HG03460 (cell line): ENCODE results near the gene SUSD3.

Source experiments
- ATAC-seq: cut with Tn5 transposase; IDR thresholded peaks from one replicate; pipeline ENCODE4 v1.9.1; 2021; ENCODE audit not compliant: unreplicated experiment

The SUSD3 gene

DNA sequence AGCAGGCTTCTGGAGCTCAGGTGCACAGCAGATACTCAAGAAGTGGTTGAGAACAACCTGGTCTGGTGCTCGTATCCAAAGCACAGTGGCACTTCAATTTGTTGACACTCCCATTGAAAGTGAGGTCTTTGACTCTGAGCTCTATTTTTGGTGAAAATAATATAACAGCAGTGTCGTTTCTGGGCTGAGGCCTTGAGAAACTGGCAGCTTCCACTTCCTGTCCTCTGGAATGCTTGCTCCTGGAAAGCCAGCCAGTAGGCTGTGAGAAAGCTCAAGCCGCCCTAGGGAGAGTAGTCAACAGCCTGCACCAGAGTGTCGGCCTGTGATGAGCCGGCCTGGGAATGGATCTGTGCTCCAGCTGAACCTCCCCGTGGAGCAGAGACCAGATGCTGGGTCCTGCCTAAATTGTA, 6.8 kb upstream of the SUSD3 start:
- ATAC-seq, result no peak

DNA sequence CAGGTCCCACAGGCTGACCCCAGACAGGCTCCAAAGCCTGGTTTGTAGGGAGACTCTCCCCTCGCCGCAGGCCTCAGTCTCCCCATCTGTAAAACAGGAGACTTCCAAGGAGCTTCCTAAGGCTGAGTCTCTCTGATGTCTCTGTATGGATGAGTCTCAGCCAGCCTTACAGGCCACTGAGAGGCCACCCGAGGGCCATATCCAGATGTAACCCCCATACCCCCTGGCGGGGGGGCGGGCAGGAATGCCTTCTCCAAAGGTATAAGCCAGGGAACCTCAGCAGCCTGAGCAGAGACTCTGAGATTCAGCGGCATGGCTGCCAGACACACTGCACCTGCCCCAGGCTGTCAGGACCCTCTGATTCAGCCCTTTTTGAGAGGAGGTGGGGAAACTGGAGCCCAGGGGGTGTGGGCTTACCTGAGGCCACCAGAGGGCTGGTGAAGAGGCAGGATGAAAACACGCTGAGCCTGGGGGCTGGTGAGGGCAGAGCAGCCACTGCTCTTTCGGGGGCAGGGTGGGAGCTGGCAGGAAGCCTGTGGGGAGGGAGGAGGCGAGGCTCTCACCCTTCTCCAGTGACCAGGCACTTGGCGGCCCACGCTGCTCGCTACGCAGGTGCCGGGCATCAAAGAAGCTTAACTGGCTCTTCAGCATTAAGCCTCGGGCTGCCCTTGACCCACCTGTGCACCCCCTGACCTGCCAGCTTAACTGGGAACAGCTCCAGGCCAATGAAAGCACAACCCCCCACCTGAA, 5.5 kb upstream of the SUSD3 start:
- ATAC-seq, result no peak

DNA sequence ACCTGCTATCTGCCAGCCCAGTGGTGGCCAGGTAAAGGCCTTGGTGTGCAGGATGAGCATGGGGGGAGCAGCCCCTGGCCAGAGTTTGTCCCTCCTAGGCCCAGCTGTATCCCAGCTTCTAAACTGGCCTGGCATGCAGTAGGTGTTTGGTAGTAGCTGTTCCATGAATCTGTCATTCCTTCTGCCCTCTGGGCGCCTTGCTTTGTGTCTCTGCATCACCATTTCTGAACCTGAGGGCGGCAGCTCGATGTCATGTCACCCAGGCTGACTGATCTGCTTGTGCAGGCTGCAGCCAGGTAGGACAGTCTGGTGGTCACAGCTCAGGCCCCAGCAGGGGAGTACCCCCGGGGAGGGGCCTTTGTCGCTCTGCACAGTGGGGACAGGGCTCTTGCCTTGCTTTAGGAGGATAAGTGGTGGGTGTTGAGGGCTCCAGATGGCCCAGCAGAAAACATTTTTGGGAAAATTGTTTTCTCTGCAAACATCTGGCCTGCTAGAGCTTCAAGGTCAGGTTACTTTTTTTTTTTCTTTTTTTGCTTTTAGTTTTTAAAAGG, 4.6 kb upstream of the SUSD3 start:
- ATAC-seq, result no peak

DNA sequence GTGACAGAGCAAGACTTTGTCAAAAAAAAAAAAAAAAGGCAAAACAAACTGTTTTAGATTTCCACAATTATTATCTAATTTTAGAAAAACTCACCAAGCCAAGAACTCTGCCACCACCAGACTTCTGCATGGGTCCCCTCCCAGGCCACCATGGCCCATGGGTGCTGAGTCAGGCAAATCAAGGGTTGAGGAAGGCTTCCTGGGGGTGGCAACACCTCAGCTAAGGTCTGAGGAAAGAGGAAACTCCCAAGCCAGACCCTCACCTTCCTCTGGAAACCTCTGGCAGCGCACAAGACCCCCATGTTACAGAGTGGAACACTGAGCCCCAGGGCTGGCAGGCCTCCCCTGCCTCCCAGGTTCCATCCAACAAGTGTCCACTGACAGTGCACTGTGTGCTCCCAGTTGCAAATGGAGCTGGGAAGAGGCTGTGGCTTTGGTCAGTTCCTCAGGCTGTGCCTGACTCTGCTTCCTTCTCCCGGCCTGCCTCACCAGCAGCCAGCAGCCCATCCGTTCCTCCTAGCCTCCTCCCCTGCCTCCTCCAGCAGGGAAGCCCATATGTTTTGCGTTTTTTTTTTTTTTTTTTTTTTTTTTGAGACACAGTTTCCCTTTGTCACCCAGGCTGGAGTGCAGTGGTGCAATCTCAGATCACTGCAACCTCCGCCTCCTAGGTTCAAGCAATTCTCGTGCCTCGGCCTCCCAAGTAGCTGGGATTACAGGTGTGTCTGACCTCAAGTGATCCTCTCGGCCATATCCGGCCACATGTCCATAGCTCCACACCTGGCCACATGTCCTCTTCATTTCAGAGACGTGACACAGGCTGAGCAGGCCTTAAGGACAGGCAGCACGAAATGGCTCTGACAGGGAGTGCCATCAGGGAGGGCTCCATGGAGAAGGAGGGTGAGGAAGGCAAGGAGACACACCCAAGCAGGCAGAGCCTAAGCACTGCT, 3.5 kb upstream of the SUSD3 start:
- ATAC-seq, result no peak

DNA sequence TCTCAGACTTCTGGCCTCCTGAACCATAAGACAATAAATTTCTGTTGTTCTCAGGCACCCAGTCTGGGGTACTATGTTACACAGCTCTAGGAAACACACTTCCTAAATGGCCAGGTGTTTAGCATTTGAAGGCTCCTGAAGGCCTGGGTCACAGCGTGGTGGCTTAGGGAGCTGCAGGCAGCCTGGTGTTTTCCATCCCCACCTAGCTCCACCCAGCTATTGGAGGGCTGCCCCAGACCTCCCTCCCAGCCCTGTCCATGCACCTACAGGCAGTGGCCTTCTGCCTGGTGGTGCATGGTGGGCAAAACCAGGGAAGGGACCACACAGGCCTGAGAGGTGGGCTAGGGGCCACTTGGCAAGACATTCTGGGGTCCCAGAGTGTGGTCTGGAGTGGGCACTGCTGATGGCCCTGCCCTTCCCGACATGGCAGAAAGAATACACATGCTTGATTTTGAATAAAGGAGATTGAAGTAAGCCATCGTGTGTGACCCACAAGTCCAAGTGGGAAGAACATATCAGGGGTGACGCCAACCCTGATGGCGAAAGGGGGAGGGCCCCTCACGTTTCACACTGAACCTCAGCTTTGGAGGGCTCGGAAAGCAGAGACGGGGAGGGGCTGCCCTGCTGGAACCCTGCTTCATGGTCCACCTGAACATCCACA, 1.3 kb upstream of the SUSD3 start:
- no peak for ATAC-seq

DNA sequence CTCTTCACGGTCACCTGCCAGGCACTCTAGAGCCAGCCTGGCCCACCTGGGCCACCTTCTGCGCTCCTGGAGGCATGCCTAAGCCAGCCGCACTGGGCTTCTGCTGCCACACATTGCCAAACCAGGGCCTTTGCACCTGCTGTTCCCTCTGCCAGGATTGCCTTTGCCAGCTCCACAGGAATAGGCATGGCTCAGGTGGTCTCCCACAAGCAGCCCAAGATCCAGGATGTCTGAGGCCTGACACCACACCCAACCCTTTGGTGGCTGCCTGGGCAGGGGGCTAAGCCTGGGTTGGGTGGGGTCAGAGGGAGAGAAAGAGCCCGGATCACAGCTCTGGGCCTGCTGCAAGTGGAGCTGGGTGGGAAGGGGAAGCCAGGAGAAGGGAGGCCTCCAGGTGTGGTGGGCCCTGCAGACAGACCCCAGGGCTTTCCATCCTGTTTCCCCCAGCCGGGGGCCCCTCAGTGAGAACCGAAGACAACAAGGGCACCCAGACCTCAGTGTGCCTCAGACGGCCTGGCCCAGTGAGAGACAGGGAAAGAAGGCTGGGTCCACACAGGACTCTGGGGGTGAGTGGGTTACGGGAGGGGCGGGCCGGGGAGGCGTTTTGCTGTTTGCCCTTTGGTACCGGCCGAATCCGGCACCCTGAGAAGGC, 672 bp upstream of the SUSD3 start:
- peak; percentile 9 for ATAC-seq

DNA sequence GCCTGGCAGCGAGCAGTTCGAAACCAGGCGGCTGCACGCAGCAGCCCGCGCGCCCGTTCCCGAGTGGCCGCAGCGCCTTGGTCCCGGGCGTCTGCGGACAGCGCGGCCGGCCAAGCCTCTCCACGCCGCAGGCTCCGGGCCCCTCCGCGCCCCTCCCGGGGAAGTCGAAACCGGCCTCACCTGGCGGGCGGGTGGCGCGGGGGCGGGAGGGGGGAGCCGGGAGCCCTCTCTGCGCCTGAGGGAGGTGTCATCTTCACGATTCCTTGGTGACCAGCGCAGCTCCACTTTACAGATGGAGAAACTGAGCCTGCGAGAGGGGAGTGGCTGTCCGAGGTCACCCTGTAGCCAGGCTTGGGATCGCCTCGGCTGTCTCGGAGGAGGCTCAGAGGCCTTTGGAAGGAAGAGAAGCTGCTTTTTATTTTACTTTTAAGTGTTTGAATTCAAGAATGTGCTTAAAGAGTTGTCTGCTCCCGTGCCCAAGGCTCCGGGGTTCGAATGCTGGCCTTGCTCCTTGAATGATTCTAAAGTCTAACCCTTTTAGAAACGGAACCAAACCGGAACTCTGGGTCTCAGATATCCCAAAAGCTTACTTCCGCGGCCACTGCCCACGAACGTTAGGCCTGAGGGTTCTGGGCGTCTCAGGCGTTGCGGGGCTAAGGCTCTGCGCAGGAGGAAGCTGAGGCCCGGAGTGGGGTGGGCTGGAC, 662 bp downstream of the SUSD3 start:
- peak; percentile 18 for ATAC-seq

DNA sequence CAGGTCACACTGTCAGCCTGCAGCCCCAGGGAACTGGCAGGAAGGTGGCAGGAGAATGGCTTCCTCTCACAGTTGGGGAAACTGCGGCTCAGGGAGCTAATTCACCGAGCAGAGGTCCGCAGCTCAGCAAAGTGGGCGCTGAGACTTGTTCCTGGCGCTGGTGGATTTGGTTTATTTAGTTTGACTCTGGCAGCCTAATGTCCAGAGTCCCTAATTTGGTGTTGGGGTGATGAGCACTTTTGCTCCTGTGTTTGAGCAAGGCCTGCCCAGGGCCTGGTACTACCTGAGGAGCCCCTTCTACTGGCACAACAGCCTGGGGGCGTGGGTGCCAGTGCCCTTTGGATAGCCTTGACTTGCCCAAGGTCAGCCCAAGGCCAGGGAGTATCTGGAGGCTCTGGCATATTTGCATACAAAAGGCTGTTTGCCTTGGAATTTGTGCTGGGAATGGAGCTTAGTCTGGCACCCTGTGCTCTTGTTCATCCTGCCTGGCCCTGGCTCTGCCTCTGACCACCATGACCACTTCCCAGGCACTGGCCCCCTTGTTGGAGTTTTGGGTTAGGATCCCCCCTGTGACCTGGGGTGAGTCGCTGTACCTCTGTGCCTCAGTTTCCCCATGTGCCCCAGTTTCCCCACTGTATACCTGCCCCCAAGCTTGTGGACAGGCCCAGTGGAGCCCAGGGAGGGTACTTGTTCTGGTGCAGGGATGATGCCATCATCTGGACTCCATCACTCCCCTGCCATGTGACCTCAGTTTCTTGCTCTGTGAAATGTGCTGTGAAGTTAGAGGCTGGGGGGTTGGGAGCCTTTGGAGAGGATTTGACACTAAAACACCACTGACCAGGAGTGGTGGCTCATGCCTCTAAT, 1.4 kb downstream of the SUSD3 start:
- no peak for ATAC-seq

DNA sequence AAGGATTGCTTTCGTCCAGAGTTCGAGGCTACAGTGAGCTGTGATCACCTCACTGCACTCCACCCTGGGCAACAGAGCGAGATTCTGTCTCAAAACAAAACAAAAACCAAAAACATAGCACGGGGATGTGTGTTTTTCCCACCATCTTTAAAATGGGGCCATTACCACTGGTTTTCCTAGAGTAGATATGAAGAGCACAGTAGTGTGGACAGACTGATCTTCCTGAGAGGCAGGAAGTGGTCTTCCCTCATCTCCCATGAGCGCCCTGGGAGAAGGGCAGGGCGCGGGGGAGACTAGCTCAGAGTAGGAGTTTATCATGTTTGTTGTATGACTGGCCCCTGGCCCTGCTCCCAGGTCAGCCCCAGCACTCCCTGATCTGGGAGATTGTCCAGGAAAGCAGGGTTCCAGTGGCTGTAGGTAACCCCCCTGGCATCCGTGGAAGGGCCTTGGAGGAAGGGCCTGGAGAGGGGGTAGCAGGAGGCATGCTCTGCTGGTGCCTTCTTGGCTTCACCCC, 2.3 kb downstream of the SUSD3 start:
- no peak for ATAC-seq

DNA sequence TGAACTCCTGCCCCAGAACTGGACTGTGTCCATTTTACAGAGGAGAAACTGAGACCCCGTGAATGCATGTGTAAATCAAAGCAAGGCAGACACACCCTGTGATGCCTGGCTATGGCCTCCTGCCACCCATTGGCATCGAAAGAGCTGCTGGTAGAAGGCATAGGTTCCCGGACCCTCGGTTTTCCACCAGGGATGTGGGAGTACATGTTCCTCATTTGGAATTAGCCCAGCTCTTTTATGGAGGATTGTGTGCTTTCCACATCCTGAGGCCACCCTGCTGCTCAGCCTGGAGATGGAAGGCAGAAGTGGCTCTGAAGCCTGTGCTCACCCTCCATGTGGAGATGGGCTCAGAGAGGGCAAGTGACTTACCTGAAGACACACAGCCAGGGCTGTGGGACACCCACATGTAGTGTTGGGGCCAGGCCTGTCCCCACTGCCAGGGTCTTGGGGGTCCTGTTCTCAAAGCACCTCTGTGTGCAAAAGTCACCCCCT, 2.8 kb downstream of the SUSD3 start:
- ATAC-seq, result no peak

DNA sequence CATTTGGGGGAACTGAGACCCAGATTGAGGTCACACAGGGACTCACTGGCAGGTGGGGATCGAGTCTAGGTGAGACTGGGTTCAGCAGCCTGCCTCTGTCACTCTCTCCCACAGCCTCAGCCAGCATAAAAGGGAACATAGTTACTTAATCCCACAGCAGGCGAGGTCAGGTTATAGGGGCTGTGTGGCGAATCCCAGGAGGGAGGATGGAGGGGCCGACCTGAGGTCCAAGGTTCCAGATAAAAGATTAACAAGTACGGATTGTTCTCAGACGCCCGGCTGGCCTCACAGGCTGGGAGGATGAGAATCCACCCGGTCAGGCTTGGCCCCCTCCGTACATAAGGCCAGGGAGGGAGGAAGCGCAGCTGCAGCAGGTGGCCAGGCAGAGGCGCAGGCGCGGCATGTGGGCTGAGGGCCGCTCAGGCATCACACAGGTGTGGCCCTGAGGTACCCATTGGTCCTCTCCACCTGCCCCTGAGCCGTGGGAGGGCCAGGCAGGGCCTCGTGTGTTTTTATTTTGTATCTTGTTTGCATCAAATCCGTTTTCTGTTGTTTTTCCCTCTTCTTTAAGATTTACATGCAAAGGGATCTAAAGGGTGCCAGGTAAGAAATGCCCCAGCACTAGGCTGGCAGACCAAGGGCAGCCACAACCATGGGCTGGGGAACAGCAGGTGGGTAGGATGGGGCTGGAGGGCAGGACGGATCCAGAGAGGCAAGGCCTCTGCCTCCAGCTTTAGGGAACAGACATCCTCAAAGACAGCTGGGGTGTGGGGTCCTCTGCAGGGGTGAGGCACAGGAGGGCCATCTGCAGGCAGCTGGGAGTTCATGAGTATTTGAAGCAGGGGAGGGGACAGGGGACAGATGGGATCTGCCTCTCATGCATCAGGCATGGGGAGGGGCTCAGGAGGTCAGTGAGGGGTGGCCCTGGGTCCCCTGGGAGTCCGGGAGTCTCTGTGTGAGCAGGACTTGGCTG, 3.6 kb downstream of the SUSD3 start:
- ATAC-seq, result peak; percentile 30

DNA sequence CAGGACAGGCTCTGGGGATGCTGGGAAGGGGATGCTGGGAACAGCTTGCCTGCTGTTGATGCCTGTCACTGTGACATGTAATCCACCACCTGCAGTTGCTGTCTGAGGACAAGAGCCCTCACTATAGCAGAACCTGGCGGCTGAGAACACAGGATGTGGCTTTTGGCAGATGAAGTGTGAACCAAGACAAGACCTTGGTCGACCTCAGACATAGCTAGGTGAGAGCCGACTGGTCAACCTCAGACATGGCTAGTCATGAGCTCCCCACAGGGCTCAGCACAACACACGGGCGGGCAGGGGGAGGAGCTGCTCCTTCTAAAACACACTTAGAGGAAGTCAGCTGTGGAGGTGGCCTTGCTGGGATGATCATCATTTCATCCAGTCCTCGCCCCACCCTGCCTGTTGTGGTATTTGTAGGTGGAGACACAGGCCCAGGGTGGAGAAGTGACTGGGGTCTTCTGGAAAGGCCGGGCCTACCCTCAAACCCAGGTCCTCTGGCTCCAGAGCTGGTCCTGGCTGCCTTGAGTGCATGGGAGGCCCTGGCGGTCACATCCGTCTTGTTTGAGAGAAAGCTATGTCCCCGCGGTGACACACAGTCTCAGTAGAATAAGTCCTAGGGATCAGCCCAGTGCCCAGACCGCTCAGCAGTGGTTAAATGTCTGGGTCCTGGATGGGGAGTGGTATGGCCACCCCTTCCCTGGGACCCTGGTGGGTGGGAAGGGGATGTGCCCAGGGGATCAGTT, 6.1 kb downstream of the SUSD3 start:
- ATAC-seq, result peak; percentile 84

DNA sequence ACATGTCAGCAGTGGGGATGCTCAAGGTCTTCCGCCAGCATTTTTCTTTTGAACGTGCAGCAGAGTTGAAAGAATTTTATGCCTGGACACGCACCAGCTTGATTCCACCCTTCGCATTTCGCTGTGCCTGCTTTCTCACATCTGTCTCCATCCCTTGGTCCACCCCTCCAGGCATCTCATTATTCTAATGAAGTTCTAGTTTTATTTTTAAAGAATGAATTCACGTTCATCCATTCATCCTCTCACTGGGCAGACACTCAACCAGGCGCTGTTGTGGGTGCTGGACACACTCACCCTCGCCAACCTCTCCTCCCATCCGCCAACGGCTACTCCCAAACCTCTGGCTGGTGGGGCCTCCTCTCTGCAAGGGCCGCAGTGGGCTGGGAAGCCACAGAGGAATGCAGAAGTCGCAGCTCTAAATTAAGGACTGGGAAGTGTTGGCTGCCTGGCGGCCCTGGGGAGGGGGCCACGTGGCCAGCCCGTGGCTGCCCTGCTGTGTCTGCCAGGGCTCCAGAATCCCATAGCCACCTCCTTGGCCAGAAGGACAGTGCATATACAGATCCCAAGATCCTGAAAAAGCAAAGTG, 6.7 kb downstream of the SUSD3 start:
- ATAC-seq, result no peak

DNA sequence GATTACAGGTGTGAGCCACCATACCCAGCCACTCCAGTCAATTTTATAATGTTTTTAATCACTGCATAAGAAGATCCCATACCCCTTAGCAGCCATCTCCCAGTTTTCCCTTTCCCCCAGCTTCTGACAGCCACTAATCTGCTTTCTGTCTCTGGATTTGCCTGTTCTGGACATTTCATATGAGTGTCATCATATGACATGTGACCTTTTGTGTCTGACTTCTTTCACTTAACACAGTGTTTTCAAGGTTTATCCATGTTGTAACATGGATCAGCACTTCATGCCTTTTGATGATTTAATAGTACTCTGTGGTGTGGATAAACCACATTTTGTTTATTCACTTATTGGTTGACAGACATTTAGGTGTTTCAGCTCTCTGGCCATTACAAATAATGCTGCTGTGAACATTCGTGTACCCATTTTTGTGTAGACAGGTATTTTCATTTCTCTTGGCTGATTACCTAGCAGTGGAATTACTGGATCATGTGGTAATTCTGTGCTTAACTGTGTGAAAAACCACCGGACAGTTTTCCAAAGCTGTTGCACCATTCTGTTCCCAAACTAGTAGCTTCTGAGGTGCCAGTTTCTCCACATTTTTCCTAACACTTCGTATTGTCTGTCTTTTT, 8.6 kb downstream of the SUSD3 start:
- no peak for ATAC-seq

DNA sequence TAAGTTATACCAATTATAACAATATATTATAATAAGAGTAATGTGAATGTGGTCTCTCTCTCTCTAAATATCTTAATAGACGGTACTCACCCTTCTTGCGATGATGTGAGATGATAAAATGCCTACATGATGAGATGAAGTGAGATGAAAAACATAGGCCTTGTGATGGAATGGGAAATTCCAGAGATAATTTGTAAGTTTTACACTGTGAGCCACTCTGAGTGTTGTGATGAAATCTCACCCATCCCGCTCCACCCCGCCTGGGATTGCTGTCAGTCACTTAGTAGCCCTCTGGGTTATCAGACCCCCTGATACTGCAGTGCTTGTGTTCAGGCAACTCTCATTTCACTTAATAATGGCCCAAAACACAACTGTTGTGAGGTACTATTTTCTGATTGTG, 10.5 kb downstream of the SUSD3 start:
- ATAC-seq, result no peak

DNA sequence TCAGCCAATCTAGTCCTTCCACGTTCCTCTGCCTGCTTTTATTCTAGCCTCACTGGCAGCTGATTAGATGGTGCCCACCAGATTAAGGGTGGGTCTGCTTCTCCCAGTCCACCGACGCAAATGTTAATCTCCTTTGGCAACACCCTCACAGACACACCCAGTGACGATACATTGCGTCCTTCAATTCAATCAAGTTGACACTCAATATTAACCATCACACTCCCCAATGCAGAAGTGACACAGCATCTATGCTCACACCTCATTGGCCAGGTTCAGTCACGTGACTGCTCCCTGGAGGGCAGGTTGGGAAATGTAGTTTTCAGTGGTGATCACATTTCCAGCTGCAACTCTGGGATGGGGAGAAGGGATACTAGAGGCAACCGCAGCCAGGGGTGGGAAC, 13.0 kb downstream of the SUSD3 start:
- no peak for ATAC-seq
